Stimulated activated CD8-positive, alpha-beta memory T cell treated with anti-CD3 and anti-CD28 coated beads, Interleukin-12 subunit alpha, Interleukin-12 subunit beta, amount 100 ng/mL, for 4 hours (primary cell): ENCODE results near the gene CCNI2.

Experiments used
- DNase-seq: peaks from one replicate; pipeline ENCODE4 v3.0.0-alpha.2; 2020; ENCODE audit warnings: low read depth

The CCNI2 gene, protein sequence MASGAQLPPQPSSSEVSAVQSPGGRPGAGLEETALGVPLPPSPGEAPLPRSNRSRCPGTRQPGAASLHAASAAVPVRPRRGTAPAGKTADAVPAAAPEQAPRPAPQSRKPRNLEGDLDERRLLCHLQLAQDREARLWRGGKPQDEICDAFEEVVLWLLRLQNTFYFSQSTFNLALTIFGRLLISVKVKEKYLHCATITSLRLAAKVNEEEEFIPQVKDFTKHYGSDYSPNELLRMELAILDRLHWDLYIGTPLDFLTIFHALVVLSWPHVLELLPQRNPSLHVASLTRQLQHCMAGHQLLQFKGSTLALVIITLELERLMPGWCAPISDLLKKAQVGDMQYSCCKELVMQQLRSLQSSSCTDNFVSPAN

DNA sequence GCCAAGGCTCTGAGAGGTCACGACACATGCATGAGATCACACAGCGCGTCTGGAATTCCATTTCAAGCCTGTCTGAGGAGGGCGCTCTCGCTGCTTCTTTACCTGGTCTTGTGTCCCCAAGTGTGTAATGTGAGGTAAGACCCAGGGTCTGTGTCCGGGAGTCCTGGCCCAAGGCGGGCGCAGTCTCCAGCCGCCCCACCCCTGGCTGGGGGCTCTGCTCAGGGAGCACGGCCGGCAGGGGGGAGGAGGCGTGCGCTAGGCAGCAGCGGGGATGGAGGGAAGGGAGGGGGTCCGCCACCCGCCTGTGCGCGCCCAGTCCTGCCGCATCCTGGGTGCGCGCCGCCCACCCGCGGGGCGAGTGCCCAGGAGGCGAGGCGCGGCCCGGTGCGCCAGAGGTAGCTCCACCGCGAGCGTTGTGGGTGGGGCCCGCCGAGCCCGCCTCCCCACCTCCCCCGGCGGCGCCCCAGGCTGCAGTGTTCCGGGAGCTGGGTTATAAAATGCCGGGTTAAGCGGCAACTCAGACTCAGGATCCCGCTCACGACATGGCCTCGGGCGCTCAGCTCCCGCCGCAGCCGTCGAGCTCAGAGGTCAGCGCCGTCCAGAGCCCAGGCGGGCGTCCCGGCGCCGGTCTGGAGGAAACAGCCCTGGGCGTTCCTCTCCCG is at the start of gene CCNI2:
Gene CCNI2 (plus strand): TSS at position 473 of the 662 bp plus-strand sequence. CDS start 70 bp downstream, at position 543.
- DNase-seq = peak; percentile 63

DNA sequence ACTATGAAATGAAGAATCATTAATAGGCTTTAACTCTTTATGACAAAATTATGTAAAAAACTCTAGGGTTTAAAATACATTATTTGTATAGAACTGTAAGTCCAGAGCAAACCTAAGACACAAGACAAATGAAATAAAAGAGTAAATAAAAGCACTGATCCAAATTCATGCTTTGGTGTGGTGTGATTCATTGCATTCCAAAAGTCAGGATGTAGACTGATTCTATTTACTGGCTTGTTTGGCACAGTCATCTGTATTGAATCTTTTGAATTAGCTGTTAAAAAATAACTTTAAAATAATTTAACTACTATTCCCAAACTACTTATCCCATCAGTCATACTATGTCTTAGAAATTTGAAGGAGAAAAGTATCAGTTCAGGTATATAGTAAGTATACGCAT is 42.4 kb upstream of the CCNI2 start:
- DNase-seq = no peak

DNA sequence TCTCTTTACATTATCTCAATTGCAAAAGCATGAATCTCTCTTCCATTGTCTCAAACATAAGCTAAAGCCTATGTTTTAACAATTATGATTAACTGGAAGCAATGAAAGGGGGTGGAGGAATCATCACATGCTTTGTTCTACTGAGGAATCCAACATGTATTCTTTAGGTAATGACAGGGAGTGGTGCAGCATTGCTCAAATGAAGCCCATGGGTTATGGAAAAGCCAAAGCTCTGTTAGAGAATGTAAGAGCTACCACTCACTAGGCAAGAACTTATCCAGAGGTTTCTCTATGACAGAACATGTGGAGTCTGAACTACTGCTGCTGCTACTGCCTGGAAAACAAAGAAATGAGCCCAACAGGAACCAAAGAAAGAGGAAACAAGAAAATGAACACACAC is 38.6 kb upstream of the CCNI2 start:
- no peak for DNase-seq

DNA sequence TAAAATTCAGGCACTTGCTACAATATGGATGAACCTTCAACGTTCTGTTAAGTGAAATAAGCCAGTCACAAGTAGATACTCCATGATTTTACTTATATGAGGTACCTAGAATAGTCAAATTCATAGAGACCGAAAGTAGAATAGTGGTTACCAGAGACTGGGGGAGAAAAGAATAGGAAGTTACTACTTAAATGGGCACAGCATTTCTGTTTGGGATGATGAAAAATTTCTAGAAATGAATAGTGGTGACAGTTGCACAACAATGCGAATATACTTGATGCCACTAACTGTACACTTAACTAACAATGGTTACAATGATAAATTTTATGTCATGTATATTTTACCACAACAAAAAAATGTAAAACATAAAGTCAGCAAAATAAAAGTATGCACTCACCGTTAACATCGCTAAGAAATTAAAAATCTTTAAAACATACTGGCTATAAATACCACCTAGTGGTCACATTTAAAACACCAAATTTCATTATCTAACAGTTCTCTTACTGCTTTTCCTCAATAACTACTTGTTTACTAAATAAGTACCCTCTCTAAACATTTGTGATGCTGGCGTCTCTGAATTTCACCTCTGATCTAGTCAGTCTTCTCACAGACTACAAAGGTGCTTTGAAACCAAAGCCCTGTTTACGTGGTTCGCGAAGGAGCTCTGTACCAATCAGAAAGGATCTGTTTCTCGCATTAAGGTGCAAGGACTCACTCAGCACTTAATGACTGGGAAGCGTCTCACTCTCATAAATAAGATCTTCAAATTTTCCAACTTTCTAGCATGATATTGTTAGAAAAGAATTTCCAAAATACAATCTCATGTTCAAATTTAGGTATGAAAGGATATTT is 32.5 kb upstream of the CCNI2 start:
- DNase-seq = no peak

DNA sequence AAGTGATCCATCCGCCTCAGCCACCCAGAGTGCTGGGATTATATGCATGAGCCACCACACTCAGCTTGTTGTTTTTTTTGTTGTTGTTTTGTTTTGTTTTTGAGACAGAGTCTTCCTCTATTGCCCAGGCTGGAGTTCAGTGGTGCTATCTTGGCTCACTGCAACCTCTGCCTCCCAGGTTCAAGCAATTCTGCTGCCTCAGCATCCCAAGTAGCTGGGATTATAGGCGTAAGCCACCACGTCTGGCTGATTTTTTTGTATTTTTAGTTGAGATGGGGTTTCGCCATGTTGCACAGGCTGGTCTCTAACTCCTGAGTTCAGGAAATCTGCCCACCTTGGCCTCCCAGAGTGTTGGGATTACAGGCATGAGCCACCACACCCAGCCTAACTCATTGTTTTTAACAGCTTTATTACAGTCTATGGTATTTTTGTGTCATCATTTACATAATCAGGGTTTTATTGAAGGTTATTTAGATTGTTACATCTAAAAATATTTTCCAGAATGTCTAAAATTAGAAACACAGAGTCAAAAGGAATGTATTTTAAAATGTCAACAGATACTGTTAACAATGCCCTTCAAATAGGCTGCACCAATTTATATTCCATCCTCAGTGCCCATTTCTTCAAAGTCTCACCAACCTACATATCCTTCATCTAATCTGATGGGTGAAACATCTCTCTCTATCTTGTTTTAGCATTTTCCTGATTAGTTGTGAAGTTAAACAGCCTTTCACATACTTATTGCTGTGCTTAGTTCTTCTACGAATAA is 28.5 kb upstream of the CCNI2 start:
- no peak for DNase-seq

DNA sequence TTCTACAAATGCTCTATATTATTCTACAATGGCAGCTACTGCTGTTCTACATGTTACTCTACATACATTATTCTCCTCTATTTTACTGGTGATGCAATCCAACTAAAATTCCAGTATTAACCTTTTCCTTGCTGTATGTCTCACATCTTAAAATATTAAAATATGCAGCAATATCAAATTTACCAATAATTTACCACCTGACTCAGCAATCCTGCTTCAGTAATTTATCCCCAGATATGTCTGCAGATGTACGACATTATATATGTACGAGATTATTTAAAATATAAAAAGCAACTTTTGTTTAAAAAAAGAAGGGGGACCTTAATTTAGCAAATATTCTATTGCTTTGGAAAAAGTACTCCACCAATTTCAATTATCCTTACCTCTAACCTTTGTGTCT is 21.5 kb upstream of the CCNI2 start:
- DNase-seq = no peak

DNA sequence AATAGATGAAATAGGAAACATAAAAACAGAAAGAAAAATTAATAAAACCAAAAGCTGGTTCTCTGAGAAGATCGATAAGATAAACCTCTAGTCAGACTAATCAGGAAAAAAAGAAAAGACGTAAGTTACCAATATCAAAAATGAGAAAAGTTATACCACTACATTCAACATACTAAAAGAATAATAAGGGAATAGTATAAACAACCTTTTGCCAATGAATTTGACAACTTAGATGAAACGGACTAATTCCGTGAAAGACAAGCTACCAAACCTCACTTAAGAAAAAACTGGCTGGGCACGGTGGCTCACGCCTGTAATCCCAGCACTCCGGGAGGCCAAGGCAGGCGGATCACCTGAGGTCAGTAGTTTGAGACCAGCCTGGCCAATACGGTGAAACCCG is 17.3 kb upstream of the CCNI2 start:
- DNase-seq = no peak

DNA sequence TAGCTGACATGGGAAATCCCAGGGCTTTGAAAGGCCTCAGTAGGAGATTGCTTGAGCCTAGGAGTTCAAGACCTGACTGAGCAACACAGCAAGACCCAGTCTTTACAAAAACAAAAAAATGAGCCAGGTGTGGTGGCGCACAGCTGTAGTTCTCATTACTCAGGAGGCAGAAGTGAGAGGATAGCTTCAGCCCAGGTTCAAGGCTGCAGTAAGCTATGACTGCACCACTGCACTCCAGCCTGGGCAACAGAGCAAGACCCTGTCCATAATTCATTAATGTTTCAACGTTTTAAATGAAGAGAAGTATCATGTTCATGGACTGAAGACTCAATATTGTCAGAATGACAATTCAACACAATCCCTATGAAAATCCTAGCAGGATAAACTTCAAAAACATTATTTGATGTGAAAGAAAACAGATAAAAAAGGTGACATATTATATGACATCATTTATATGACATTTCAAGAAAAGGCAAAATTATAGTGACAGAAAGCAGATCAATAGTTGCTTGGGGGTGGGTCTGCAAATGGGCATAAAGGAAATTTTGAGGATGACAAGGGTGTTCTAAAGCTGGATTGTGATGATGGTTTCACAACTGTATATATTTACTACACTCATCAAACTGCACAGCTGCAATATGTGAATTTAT is 13.6 kb upstream of the CCNI2 start:
- DNase-seq = no peak

DNA sequence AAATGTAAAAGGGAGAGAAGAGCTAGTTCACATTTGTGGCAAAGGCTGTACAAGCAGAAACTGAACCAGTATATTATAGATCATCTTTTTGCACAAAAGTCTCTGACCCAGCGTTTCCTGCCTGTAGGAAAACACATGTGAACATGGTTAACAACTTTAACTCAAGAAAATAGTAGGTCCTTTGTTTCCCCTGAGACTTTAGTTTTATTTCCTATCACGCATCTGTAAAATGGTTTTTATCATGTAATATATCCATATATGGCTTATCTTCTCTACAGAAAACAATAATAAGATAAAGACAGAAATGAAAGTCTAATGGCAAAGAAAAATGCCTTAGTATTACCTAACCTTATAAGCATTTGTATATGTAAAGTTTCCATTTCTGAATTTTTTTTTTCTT is 12.5 kb upstream of the CCNI2 start:
- no peak for DNase-seq

DNA sequence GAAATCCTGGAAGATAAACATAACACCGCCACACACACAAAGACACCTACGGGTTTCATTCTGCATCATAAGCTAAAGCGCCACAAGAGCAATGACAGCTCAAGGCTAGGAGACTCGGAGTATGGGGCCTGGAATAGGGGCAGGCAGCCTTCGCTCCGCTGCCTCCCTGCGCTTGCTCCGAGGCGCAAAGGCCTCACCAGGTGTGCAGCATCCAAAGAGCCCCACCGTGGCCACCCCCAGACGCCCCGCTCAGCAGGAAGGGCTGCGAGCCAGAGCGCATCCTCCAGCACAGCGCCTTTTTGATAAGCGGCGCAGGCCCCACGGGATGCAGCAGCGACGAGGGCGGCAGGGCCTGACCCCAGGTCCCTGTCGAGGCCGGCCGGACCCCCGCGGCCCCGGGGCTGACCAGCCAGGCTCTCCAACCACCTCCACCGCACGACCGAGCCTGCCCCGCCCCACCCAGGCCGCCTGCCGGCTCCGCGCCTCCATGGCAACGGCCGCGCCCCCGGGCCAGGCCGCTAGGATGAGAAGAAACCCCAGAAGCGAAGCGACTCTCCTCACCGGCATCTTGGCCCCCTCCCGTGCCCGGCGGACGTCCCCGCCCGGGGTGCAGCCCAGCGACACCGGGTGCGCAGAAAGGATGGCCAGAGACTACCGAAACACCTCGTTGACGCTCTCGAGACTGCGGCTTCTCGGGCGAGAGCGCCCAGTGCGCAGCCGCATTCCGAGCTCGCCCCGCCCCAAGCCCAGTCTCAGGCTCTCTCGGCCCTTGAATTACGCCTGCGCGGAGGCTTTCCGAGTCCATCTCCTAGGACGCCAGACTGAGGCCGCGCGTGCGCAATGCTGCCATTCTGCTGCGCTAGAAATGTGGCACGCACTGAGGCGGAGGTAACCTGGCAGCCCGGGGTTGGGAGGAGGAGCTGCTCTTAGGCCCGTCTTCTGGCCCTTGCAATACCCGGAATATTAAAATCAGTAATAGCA is 10.1 kb upstream of the CCNI2 start, which contains the start of gene KIF3A:
Gene KIF3A (minus strand): TSS at position 694 of the 981 bp plus-strand sequence. CDS start 127 bp downstream, at position 567.
- DNase-seq = peak; percentile 97

DNA sequence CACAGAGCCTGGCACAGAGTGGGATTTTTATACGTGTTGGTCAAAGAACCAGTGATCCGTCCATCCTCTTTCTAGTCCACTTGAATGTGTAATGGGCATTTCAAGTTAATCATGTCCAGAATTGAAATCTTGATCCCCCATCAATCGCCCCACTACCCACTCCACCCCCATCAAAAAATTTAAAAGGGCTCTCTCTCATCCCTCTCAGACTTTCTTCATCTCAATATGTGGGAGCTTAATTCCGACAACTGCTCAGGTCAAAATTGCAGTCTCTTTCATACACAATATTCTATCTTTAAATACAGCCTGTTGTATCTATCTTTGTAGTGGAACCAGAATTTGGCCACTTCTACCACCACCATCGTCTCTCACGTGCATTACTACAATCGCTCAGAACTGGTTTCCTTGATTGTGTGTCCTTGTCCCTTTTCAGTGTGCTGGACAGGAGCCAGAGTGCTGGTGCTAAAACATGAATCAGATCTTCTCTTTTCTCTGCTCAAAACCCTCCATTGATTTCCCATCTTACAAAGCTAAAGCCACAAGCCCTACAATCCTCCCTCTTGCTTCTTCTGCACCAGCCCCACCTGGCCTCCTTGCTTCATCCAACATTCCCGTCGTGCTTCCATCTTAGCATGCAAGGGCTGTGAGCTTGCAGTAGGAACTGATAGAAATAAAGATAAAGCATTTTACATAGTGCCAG is 9.1 kb upstream of the CCNI2 start:
- DNase-seq = no peak

DNA sequence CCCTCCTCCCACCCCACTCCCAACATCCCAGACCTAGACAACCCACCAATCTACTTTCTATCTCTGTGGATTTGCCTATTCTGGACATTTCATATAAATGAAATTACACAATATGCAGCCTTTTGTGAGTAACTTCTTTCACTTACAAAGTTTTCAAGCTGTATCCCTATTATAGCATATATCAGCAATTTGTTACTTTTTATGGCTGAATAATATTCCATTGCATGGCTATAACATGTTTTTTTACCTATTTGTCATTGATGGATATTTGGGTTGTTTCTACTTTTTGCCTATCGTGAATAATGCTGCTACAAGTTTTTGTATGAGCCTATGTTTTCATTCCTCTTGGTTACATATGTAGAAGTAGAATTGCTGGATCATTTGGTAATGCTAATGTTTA is 8.0 kb upstream of the CCNI2 start:
- DNase-seq = no peak

DNA sequence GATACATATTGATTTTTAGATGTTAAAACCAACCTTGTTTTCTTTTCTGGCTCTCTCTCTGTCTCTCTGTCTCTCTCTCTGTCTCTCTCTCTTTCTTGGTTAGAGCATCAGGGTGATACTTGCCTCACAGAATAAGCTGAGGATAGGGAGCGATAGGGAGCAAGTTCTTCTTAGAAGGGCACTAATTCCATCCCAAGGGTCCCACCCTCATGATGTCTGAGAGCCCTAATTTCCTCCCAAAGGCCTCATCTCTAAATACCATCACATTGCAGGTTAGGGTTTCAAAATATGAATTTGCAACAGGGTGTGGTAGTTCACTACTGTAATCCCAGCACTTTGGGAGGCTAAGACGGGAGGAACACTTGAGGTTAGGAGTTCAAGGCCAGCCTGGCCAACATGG is 5.1 kb upstream of the CCNI2 start:
- no peak for DNase-seq

DNA sequence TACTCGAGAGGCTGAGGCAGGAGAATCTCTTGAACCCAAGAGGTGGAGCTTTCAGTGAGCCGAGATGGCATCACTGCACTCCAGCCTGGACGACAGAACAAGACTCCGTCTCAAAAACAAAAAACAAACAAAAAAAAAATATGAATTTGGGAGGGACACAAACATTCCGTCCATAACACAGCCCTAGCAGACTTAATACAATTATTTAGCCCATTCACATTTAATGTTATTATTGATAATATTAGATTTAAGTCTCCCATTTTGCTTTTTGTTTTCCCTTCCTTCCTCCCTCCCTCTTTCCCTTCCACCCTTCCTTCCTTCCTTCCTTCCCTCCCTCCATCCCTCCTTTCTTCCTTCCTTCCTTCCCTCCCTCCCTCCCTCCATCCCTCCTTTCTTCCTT is 4.6 kb upstream of the CCNI2 start:
- DNase-seq = no peak

DNA sequence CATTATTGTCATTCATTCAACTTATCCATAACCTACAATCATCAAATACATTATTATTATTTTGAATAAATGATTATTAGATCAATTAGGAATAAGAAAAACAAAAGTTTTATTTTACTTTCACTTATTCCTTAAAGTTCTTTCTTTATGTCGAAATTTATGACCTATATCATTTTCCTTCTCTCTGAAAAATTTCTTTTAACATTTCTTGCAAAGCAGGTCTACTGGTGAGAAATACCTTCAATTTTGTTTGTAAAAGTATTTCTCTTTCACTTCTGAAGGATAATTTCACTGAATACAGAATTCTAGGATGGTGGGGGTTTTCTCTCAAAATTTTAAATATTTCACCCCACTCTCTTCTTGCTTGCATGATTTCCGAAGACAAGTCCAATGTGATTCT is 2.6 kb upstream of the CCNI2 start:
- DNase-seq = no peak

DNA sequence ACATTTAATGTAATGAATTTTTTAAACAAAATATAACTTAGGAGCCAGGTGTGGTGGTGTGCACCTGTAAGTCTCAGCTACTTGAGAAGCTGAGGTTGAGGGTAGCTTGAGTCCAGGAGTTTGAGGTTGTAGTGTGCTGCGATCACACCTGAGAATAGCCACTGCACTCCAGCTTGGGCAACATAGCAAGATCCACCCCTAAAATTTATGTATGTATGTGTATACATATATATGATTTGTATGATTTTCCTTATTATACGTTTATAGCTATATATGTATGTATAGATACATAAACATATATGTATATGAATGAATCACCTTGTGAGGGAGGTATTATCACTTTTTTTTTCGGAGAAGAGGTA is 653 bp upstream of the CCNI2 start:
- no peak for DNase-seq

DNA sequence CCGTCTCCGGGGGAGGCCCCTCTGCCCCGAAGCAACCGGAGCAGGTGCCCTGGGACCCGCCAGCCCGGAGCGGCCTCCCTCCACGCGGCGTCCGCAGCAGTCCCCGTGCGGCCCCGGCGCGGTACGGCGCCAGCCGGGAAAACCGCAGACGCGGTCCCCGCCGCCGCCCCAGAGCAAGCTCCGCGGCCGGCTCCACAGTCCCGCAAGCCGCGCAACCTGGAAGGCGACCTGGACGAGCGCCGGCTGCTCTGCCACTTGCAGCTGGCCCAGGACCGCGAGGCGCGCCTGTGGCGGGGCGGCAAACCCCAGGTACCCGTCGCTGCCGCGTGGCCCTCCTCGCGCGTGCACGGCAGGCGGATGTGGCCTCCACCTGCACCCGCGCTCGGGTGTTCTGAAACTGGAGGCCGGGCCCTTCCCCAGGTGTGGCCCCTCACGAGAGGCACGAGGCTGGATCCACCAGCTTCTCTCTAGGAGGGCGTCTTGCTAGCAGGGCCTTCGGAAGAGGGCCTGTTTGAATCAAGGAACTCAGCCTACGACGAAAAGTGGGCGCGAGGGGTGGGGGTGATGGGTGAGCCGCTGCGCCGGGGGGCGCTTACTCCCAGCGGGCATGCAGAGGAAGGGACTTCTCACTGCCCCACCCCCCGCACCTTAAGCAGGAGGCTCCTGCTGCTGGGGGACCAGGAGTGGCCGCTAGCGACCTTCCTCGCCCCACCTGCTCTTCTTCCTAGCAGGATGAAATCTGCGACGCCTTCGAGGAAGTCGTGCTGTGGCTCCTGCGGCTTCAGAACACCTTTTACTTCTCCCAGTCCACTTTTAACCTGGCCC is 602 bp downstream of the CCNI2 start:
- DNase-seq = peak; percentile 42

DNA sequence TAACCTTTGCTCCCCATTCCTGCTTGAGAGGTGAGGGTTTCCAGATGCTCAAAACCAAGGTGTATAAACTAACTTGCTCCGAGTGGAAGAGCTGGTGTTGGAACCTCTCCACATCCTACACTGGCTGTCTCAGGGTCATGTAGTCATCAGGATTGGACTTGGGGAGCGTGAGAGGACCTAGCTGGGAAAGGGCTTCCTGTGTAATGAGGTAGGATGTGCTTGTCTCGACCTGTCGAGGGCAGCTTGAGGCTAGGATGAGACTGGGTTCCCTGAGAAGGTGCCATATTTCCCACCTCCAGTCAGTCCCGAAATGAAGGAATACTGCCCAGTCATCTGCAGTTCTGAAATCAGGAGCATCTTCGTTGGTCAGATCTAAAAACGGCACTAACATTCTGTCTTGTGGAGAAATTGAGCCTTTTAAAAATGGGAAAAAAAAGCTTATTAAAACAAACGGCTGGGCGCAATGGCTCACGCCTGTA is 1.3 kb downstream of the CCNI2 start:
- DNase-seq = no peak

DNA sequence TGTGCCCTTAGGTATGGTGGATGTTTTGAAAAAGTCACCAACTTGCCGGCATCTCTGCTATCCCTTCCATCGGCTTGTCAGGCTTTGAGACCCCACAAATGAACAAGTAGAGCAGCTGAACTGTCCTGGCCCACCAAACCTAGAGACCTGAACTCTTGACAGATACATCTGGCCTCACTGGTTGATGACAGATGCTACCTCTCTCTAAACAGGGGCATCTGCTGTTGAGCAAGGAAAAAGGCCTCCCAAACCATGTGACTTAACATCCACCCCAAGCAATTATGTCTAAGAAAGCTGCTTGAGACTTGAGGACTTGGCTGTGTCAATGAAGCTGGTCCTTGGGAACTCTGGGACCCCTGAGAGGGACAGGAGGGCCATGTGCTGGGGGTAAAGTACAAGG is 2.3 kb downstream of the CCNI2 start:
- no peak for DNase-seq
